HepG2 (cell line): ENCODE measurements around the gene INO80B. TPM values are rescaled to one million over a fixed set of nuclear protein-coding genes. Genes with fewer than 3 reads are reported as not detected.

ENCODE experiments used
- ATF7-NPFF ChIP-seq: sonication (generic); formaldehyde crosslinking; IDR thresholded peaks from 2 replicates; pipeline ENCODE4 v1.8.1; 2023; ENCODE audit warnings: mild to moderate bottlenecking, low read depth, missing genetic modification reagents, moderate library complexity
- CSRNP1 ChIP-seq: sonication (generic); formaldehyde crosslinking; IDR thresholded peaks from 2 replicates; pipeline ENCODE4 v1.8.1; 2023; ENCODE audit warnings: mild to moderate bottlenecking, missing genetic modification reagents
- DMAP1 ChIP-seq: IDR thresholded peaks from 2 replicates; pipeline ENCODE4 v1.6.1; 2016
- KDM5B ChIP-seq: sonication (generic); formaldehyde crosslinking; IDR thresholded peaks from 2 replicates; pipeline ENCODE4 v1.4.0; 2020; ENCODE audit warnings: missing genetic modification reagents, mild to moderate bottlenecking, borderline replicate concordance
- MAX ChIP-seq: IDR thresholded peaks from 2 replicates; pipeline ENCODE4 v1.6.1; 2012; ENCODE audit warnings: inconsistent platforms
- MED1 ChIP-seq: sonication (generic); formaldehyde crosslinking; IDR thresholded peaks from 2 replicates; pipeline ENCODE4 v1.4.0; 2020; ENCODE audit warnings: missing genetic modification reagents
- MYC ChIP-seq: sonication (generic); formaldehyde crosslinking; IDR thresholded peaks from 2 replicates; pipeline ENCODE4 v1.9.0; 2021; ENCODE audit warnings: missing genetic modification reagents, borderline replicate concordance
- PHF5A ChIP-seq: IDR thresholded peaks from one replicate; pipeline ENCODE4 v1.6.1; 2018; ENCODE audit warnings: low read depth, missing genetic modification reagents; ENCODE audit not compliant: unreplicated experiment
- RARA ChIP-seq: IDR thresholded peaks from 2 replicates; pipeline ENCODE4 v1.6.1; 2016; ENCODE audit warnings: missing genetic modification reagents, missing compliant biosample characterization
- RBM39 ChIP-seq: fragments of 200-400 bp; formaldehyde crosslinking; IDR thresholded peaks from one replicate; pipeline ENCODE4 v1.6.1; 2018; ENCODE audit warnings: antibody characterized with exemption, mild to moderate bottlenecking, low read depth, low read length; ENCODE audit not compliant: poor library complexity, severe bottlenecking
- SAP130 ChIP-seq: IDR thresholded peaks from 2 replicates; pipeline ENCODE4 v1.6.1; 2016; ENCODE audit warnings: low read depth
- SRSF4 ChIP-seq: fragments of 200-400 bp; formaldehyde crosslinking; IDR thresholded peaks from one replicate; pipeline ENCODE4 v1.6.1; 2018; ENCODE audit warnings: mild to moderate bottlenecking, low read depth, low read length, moderate library complexity; ENCODE audit not compliant: poor library complexity, severe bottlenecking
- U2AF1 ChIP-seq: fragments of 200-400 bp; formaldehyde crosslinking; optimal IDR thresholded peaks from 2 replicates; pipeline ENCODE3; 2017; ENCODE audit warnings: mild to moderate bottlenecking, low read depth, low read length
- WIZ ChIP-seq: sonication (generic); formaldehyde crosslinking; IDR thresholded peaks from 2 replicates; pipeline ENCODE4 v1.5.1; 2020; ENCODE audit warnings: mild to moderate bottlenecking, missing genetic modification reagents
- ZBTB1 ChIP-seq: sonication (generic); formaldehyde crosslinking; IDR thresholded peaks from 2 replicates; pipeline ENCODE4 v1.4.0; 2020; ENCODE audit warnings: missing genetic modification reagents, borderline replicate concordance
- ZBTB7A ChIP-seq: sonication (generic); formaldehyde crosslinking; IDR thresholded peaks from 2 replicates; pipeline ENCODE4 v1.8.0; 2022; ENCODE audit warnings: mild to moderate bottlenecking, missing genetic modification reagents
- ZFP37 ChIP-seq: sonication (generic); formaldehyde crosslinking; IDR thresholded peaks from 2 replicates; pipeline ENCODE4 v1.4.0; 2020; ENCODE audit warnings: missing genetic modification reagents, borderline replicate concordance
- ZKSCAN8 ChIP-seq: IDR thresholded peaks from 2 replicates; pipeline ENCODE4 v1.6.1; 2016; ENCODE audit warnings: borderline replicate concordance, missing genetic modification reagents, missing compliant biosample characterization
- ZMYM4 ChIP-seq: sonication (generic); formaldehyde crosslinking; IDR thresholded peaks from 2 replicates; pipeline ENCODE4 v1.8.1; 2023; ENCODE audit warnings: mild to moderate bottlenecking, missing genetic modification reagents
- ZNF224 ChIP-seq: sonication (generic); formaldehyde crosslinking; IDR thresholded peaks from 2 replicates; pipeline ENCODE4 v1.5.0; 2020; ENCODE audit warnings: mild to moderate bottlenecking, missing genetic modification reagents
- ZNF607 ChIP-seq: sonication (generic); formaldehyde crosslinking; IDR thresholded peaks from 2 replicates; pipeline ENCODE4 v1.5.1; 2020; ENCODE audit warnings: missing genetic modification reagents, mild to moderate bottlenecking, borderline replicate concordance
- ZNF670 ChIP-seq: sonication (generic); formaldehyde crosslinking; IDR thresholded peaks from 2 replicates; pipeline ENCODE4 v1.8.0; 2022; ENCODE audit warnings: mild to moderate bottlenecking, missing genetic modification reagents, borderline replicate concordance
- ZNF746 ChIP-seq: sonication (generic); formaldehyde crosslinking; IDR thresholded peaks from 2 replicates; pipeline ENCODE4 v1.8.0; 2022; ENCODE audit warnings: mild to moderate bottlenecking, missing genetic modification reagents
- ZNF879 ChIP-seq: sonication (generic); formaldehyde crosslinking; IDR thresholded peaks from 2 replicates; pipeline ENCODE4 v1.8.1; 2023; ENCODE audit warnings: missing genetic modification reagents
- ZZZ3 ChIP-seq: sonication (generic); formaldehyde crosslinking; IDR thresholded peaks from 2 replicates; pipeline ENCODE4 v1.4.0; 2020; ENCODE audit warnings: missing genetic modification reagents, mild to moderate bottlenecking, borderline replicate concordance
- polyA plus RNA-seq, 8 experiments: library from polyadenylated mRNA; depleted of rRNA in 3 of 8; stranded (reverse) in 7 of 8; unstranded in 1 of 8; fragments of >200 nt; fragmentation: Illumina TruSeq in 4 of 8; extraction: Trizol in 4 of 8; gene quantifications; 2 replicates each; pipeline versions ENCODE4 v1.2.1 to v1.2.3, GENCODE V29; 2011 to 2016; ENCODE audit warnings: low read depth in 4 of 8, missing spikeins in 1 of 8, mixed read lengths in 1 of 8; ENCODE audit not compliant: insufficient read depth in 1 of 8
- total RNA-seq, 5 experiments: library from RNA; depleted of rRNA; stranded (reverse); fragments of >200 nt; fragmentation: Illumina TruSeq; extraction: Trizol; gene quantifications; 2 replicates each; pipeline ENCODE4 v1.2.3, GENCODE V29; 2016; ENCODE audit warnings: low read depth in 1 of 5
- TF ChIP-seq, protein P1 (sequence below): sonication (generic); formaldehyde crosslinking; IDR thresholded peaks from 2 replicates; pipeline ENCODE4 v1.4.0; 2020; ENCODE audit warnings: mild to moderate bottlenecking, low read depth, missing genetic modification reagents
- TF ChIP-seq, protein P2 (sequence below): sonication (generic); formaldehyde crosslinking; IDR thresholded peaks from 2 replicates; pipeline ENCODE4 v1.4.0; 2020; ENCODE audit warnings: missing genetic modification reagents, low read depth, mild to moderate bottlenecking, borderline replicate concordance

The INO80B gene
- total and polyA plus RNA-seq, 2 of the 13 experiments (the other 11 are each of a cell fraction or from before 2014, with no cell fraction given), result 6.2 to 14.5 TPM

DNA sequence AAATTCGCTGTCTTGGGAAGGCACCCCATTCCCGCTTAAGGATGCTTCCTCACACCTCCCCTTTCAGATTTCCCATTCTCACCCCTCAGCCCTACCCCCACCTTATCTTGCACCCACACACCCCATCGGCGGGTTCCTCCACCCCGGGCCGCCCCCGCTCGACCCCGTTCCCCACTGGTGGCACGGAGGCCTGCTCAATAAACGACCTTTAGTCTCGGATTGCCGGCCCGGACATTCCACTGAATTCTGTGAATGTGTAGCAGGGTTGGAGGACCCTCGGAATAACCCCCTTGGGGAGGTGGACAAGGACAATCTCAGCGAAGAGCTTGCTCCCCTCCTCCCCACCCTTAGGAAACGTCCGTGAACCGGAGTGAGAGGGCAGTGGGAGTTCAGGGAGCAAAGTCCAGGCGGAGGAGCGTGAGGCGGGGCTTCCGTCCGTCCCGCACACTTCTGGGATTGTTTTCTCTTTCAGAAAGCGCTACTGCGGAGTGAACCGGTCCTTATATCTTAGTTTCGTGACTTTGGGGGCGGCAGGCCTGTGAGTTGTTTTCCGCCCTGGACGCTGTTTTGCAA is 47.3 kb downstream of the INO80B start (continued):
- TF ChIP-seq CSRNP1 (CRISPR knock-in tag), result 0 out of 2 replicates have a peak, but pooled peaks have one; percentile 9
- TF ChIP-seq ZFP37 (CRISPR knock-in tag), result no peak
- TF ChIP-seq DMAP1, result peak; percentile 87
- peak; percentile 33; the same call in 1 of the 2 replicates for TF ChIP-seq ZNF879
- TF ChIP-seq U2AF1, result no peak
- peak; percentile 60; the same call in 1 of the 2 replicates for TF ChIP-seq ZKSCAN8
- TF ChIP-seq ZNF224 (CRISPR knock-in tag), result no peak
- no peak; the same call in 1 of the 2 replicates for TF ChIP-seq ZZZ3 (CRISPR knock-in tag)
- TF ChIP-seq SAP130 (CRISPR knock-in tag), result peak; percentile 91
- no peak for TF ChIP-seq MAX
- no peak for TF ChIP-seq ATF7-NPFF (CRISPR knock-in tag)
- TF ChIP-seq WIZ, result no peak
- peak; percentile 100 for TF ChIP-seq RARA (CRISPR knock-in tag)
- TF ChIP-seq ZNF670 (CRISPR knock-in tag), result no peak; the same call in 1 of the 2 replicates
- TF ChIP-seq, protein P1, sequence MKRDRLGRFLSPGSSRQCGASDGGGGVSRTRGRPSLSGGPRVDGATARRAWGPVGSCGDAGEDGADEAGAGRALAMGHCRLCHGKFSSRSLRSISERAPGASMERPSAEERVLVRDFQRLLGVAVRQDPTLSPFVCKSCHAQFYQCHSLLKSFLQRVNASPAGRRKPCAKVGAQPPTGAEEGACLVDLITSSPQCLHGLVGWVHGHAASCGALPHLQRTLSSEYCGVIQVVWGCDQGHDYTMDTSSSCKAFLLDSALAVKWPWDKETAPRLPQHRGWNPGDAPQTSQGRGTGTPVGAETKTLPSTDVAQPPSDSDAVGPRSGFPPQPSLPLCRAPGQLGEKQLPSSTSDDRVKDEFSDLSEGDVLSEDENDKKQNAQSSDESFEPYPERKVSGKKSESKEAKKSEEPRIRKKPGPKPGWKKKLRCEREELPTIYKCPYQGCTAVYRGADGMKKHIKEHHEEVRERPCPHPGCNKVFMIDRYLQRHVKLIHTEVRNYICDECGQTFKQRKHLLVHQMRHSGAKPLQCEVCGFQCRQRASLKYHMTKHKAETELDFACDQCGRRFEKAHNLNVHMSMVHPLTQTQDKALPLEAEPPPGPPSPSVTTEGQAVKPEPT, result no peak
- TF ChIP-seq SRSF4, result no peak
- TF ChIP-seq RBM39, result peak; percentile 26
- TF ChIP-seq, protein P2, sequence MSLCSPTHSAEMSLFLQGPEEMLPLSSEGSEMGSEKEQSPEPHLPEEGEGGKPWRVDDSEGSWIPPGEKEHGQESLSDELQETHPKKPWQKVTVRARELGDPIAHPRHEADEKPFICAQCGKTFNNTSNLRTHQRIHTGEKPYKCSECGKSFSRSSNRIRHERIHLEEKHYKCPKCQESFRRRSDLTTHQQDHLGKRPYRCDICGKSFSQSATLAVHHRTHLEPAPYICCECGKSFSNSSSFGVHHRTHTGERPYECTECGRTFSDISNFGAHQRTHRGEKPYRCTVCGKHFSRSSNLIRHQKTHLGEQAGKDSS, result peak; percentile 73; the same call in 1 of the 2 replicates
- TF ChIP-seq MED1, result peak; percentile 87
- TF ChIP-seq ZNF607 (CRISPR knock-in tag), result no peak; the same call in 1 of the 2 replicates
- no peak for TF ChIP-seq KDM5B (CRISPR knock-in tag)
- TF ChIP-seq ZMYM4 (CRISPR knock-in tag), result no peak
- TF ChIP-seq ZBTB7A (CRISPR knock-in tag), result peak; percentile 42; the same call in 1 of the 2 replicates
- peak; percentile 83 for TF ChIP-seq PHF5A
- TF ChIP-seq ZBTB1 (CRISPR knock-in tag), result no peak; the same call in 1 of the 2 replicates
- TF ChIP-seq ZNF746 (CRISPR knock-in tag), result peak; percentile 72
- peak; percentile 64; the same call in 1 of the 2 replicates for TF ChIP-seq MYC (CRISPR knock-in tag)
